Measurements from ENCODE around the gene SLC25A33. TPM values are rescaled to one million over a fixed set of nuclear protein-coding genes. Genes with fewer than 3 reads are reported as not detected.

The SLC25A33 gene
- polyA plus RNA-seq, 1 donor (not counting 4 experiments of a cell fraction or from before 2014, with no cell fraction given) = 4.5 TPM

DNA sequence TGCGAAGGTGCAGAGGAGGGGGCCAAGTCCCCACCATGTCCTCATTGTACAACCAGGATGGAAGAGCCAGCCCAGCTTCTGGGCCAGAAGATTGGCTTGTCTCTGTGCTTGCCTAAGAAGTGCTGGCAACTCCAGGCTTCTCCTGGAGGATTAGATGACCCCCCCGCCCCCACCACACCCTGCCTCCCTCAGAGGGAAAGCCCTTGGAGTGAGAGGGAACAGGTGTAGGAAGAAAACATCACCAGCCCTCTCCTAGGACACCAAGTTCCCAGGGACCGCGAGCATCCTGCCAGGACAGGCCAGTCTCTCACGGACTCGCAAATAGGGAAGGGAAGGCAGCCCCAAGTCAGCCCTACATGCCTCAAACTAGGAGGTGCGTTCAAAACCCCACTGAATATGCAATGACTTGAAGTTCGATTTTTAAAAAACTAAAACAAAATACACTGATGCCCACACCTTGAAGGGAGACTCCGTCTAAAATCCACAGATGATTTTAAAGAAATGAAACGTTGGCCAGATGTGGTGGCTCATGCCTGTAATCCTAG, 20.7 kb upstream of the SLC25A33 start:
- no peaks in the 10 kb centered on the region for H3K9me1 ChIP-seq (ENCODE audit: control insufficient read depth, extremely low read depth, insufficient read depth, low read length)
- H4K20me1 ChIP-seq (ENCODE audit: control insufficient read depth, extremely low read depth, insufficient read depth, low read length) = no peaks in the 10 kb centered on the region
- TF ChIP-seq EZH2 (IDR thresholded peaks at IDR 0.05; ENCODE audit: low read length) = no peak
- TF ChIP-seq, protein P1, sequence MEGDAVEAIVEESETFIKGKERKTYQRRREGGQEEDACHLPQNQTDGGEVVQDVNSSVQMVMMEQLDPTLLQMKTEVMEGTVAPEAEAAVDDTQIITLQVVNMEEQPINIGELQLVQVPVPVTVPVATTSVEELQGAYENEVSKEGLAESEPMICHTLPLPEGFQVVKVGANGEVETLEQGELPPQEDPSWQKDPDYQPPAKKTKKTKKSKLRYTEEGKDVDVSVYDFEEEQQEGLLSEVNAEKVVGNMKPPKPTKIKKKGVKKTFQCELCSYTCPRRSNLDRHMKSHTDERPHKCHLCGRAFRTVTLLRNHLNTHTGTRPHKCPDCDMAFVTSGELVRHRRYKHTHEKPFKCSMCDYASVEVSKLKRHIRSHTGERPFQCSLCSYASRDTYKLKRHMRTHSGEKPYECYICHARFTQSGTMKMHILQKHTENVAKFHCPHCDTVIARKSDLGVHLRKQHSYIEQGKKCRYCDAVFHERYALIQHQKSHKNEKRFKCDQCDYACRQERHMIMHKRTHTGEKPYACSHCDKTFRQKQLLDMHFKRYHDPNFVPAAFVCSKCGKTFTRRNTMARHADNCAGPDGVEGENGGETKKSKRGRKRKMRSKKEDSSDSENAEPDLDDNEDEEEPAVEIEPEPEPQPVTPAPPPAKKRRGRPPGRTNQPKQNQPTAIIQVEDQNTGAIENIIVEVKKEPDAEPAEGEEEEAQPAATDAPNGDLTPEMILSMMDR (optimal IDR thresholded peaks at IDR 0.05 in 1 of 3, IDR thresholded peaks at IDR 0.05 in 1 of 3, conservative IDR thresholded peaks at IDR 0.05 in 1 of 3; ENCODE audit: extremely low read depth in 1 of 3, insufficient read depth in 2 of 3, low read length in 3 of 3) = no peak
- H2AFZ ChIP-seq (ENCODE audit: control insufficient read depth, low read length) = no peak overlapping the region
- no peak overlapping the region for H3K27ac ChIP-seq (ENCODE audit: control insufficient read depth, insufficient read depth, low read length)
- no peaks in the 10 kb centered on the region for H3K36me3 ChIP-seq (ENCODE audit: control insufficient read depth in 2 of 2, extremely low read depth in 1 of 2, insufficient read depth in 2 of 2, low read length in 2 of 2)
- no peak overlapping the region for H3K4me3 ChIP-seq (ENCODE audit: control insufficient read depth in 2 of 3, extremely low read depth in 1 of 3, insufficient read depth in 2 of 3, low read depth in 1 of 3, low read length in 3 of 3)
- FAIRE-seq (no peak), DNase-seq (ENCODE audit: low read depth, low spot score) (no peak)
- H3K27me3 ChIP-seq (ENCODE audit: control insufficient read depth, extremely low read depth, insufficient read depth, low read length) = no peaks in the 10 kb centered on the region
- dilution Hi-C loops (cut with MboI; ENCODE audit: extremely low pct_ligation_motif_present, low sequenced_read_pairs) = no loop called here
- no peaks in the 10 kb centered on the region for H3K9me3 ChIP-seq (ENCODE audit: control insufficient read depth, low read depth, low read length)
- H3K4me1 ChIP-seq (ENCODE audit: control insufficient read depth, extremely low read depth, insufficient read depth, low read length) = no peaks in the 10 kb centered on the region
- no peak overlapping the region for H3K9ac ChIP-seq (ENCODE audit: control insufficient read depth, extremely low read depth, insufficient read depth, low read length)
- no peaks in the 10 kb centered on the region for H3K79me2 ChIP-seq (ENCODE audit: control insufficient read depth, insufficient read depth, low read length)
- H3K4me2 ChIP-seq (ENCODE audit: control insufficient read depth, extremely low read depth, insufficient read depth, low read depth, low read length) = no peak overlapping the region

DNA sequence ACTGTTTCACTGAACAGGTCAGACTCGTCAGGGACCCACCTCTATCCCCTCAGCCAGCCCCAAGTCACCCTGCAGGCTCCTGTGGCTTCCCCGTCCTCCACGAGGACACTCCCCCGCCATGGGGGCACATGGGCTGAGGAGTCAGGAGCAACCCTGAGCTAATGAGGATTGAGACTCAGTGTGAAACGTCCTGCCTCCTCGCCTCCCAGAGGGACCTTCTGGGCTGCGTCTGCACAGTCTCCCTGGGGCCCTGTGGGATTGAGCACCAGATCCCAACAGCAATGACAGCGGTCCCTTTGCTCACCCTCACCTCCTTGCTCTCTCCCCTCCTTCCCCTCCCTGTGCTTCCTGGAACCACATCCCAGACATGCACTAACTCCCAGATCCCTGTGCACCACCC, 18.9 kb upstream of the SLC25A33 start:
- Histone ChIP-seq H3K79me2 (ENCODE audit: control insufficient read depth, insufficient read depth, low read length) (no peaks in the 10 kb centered on the region), H3K36me3 (ENCODE audit: control insufficient read depth in 2 of 2, extremely low read depth in 1 of 2, insufficient read depth in 2 of 2, low read length in 2 of 2) (no peaks in the 10 kb centered on the region), H3K4me3 (ENCODE audit: control insufficient read depth in 2 of 3, extremely low read depth in 1 of 3, insufficient read depth in 2 of 3, low read depth in 1 of 3, low read length in 3 of 3) (no peak overlapping the region), H2AFZ (ENCODE audit: control insufficient read depth, low read length) (no peak overlapping the region), H3K9me1 (ENCODE audit: control insufficient read depth, extremely low read depth, insufficient read depth, low read length) (no peaks in the 10 kb centered on the region), H3K9ac (ENCODE audit: control insufficient read depth, extremely low read depth, insufficient read depth, low read length) (no peak overlapping the region), H3K4me2 (ENCODE audit: control insufficient read depth, extremely low read depth, insufficient read depth, low read depth, low read length) (no peak overlapping the region), H3K27me3 (ENCODE audit: control insufficient read depth, extremely low read depth, insufficient read depth, low read length) (no peaks in the 10 kb centered on the region), H3K27ac (ENCODE audit: control insufficient read depth, insufficient read depth, low read length) (no peak overlapping the region), H4K20me1 (ENCODE audit: control insufficient read depth, extremely low read depth, insufficient read depth, low read length) (no peaks in the 10 kb centered on the region), H3K4me1 (ENCODE audit: control insufficient read depth, extremely low read depth, insufficient read depth, low read length) (no peaks in the 10 kb centered on the region), H3K9me3 (ENCODE audit: control insufficient read depth, low read depth, low read length) (no peaks in the 10 kb centered on the region)
- no peak for TF ChIP-seq EZH2 (IDR thresholded peaks at IDR 0.05; ENCODE audit: low read length)
- TF ChIP-seq, protein P1 (optimal IDR thresholded peaks at IDR 0.05 in 1 of 3, IDR thresholded peaks at IDR 0.05 in 1 of 3, conservative IDR thresholded peaks at IDR 0.05 in 1 of 3; ENCODE audit: extremely low read depth in 1 of 3, insufficient read depth in 2 of 3, low read length in 3 of 3) = no peak
- DNase-seq (ENCODE audit: low read depth, low spot score) (no peak), FAIRE-seq (no peak)
- dilution Hi-C loops (cut with MboI; ENCODE audit: extremely low pct_ligation_motif_present, low sequenced_read_pairs) = no loop called here
